K562 (cell line): Measurements from ENCODE around the gene GFOD1. TPM values are rescaled to one million over a fixed set of nuclear protein-coding genes. Genes with fewer than 3 reads are reported as not detected.

Experiments
- HMGN3 ChIP-seq: IDR thresholded peaks from 2 replicates; pipeline ENCODE4 v1.6.1; 2011; ENCODE audit warnings: borderline replicate concordance, low read depth, mild to moderate bottlenecking, mixed read lengths, low read length; ENCODE audit not compliant: insufficient read length; ENCODE audit errors: extremely low read depth
- HOXB6 ChIP-seq: fragments of 250-450 bp; sonication (Bioruptor Pico); IDR thresholded peaks from 2 replicates; pipeline ENCODE4 v1.5.1; 2022; ENCODE audit warnings: mild to moderate bottlenecking, borderline replicate concordance
- NFE2 ChIP-seq: IDR thresholded peaks from 2 replicates; pipeline ENCODE4 v1.6.1; 2014; ENCODE audit warnings: antibody characterized with exemption, low read depth
- POLR2AphosphoS5 ChIP-seq: IDR thresholded peaks from 2 replicates; pipeline ENCODE4 v1.6.1; 2011; ENCODE audit warnings: mild to moderate bottlenecking, low read depth, low read length, moderate library complexity; ENCODE audit not compliant: control insufficient read depth, insufficient read depth
- TEAD1 ChIP-seq, 2 experiments: fragments of 450-650 bp in 1 of 2; sonication (generic) in 1 of 2; formaldehyde crosslinking; IDR thresholded peaks; 2 replicates each; pipeline versions ENCODE4 v1.4.0 to v1.8.0; 2020 to 2022; ENCODE audit warnings: mild to moderate bottlenecking in 2 of 2, missing genetic modification reagents in 1 of 2
- ZNF384 ChIP-seq: IDR thresholded peaks from 2 replicates; pipeline ENCODE4 v1.6.1; 2012; ENCODE audit warnings: low read depth, low read length, improper control_type of control experiment
- ZNF551 ChIP-seq: fragments of 250-450 bp; sonication (Bioruptor Pico); IDR thresholded peaks from 2 replicates; pipeline ENCODE4 v1.5.0; 2021; ENCODE audit warnings: mild to moderate bottlenecking, moderate library complexity
- polyA plus RNA-seq, 8 experiments: library from polyadenylated mRNA; depleted of rRNA in 4 of 8; stranded (reverse) in 5 of 8; unstranded in 3 of 8; fragments of >200 nt; fragmentation: Nextera tagmentation in 2 of 8; fragmentation: Illumina TruSeq in 1 of 8; extraction: Ambion mirVana in 2 of 8; extraction: Trizol in 1 of 8; gene quantifications; 2 replicates each; pipeline versions ENCODE4 v1.2.1 to v1.2.3, GENCODE V29; 2011 to 2014; ENCODE audit warnings: inconsistent platforms in 1 of 8, missing spikeins in 1 of 8
- total RNA-seq, 7 experiments: library from RNA; depleted of rRNA in 6 of 7; stranded (reverse); fragments of >200 nt in 6 of 7; fragmentation: Illumina TruSeq in 2 of 7; extraction: Trizol in 2 of 7; gene quantifications; 2 replicates each; pipeline versions ENCODE4 v1.2.1 to v1.2.3, GENCODE V29; 2011 to 2021; ENCODE audit warnings: low replicate concordance in 1 of 7
- TF ChIP-seq, protein P1 (sequence below): fragments of 450-650 bp; IDR thresholded peaks from 2 replicates; pipeline ENCODE4 v1.6.1; 2017; ENCODE audit warnings: antibody characterized with exemption, mild to moderate bottlenecking
- TF ChIP-seq, protein P2 (sequence below): sonication (generic); formaldehyde crosslinking; IDR thresholded peaks from 2 replicates; pipeline ENCODE4 v1.8.1; 2023; ENCODE audit warnings: mild to moderate bottlenecking, missing genetic modification reagents
- TF ChIP-seq, protein P3 (sequence below): fragments of 450-650 bp; IDR thresholded peaks from 2 replicates; pipeline ENCODE4 v1.6.1; 2018; ENCODE audit not compliant: partially characterized antibody
- TF ChIP-seq, protein P4 (sequence below): sonication (generic); formaldehyde crosslinking; IDR thresholded peaks from 2 replicates; pipeline ENCODE4 v1.8.0; 2022; ENCODE audit warnings: missing genetic modification reagents, mild to moderate bottlenecking, moderate library complexity, borderline replicate concordance
- TF ChIP-seq, protein P5 (sequence below): IDR thresholded peaks from 2 replicates; pipeline ENCODE4 v1.6.1; 2016; ENCODE audit warnings: missing genetic modification characterization, missing compliant biosample characterization
- TF ChIP-seq, protein P6 (sequence below): sonication (generic); formaldehyde crosslinking; IDR thresholded peaks from 2 replicates; pipeline ENCODE4 v1.8.0; 2022; ENCODE audit warnings: missing genetic modification reagents, mild to moderate bottlenecking, borderline replicate concordance

GFOD1 gene
- total and polyA plus RNA-seq, 9 of the 15 experiments (the other 6 are each of a cell fraction or from before 2014, with no cell fraction given), result 3.8 to 12.0 (median 8.2) TPM

DNA sequence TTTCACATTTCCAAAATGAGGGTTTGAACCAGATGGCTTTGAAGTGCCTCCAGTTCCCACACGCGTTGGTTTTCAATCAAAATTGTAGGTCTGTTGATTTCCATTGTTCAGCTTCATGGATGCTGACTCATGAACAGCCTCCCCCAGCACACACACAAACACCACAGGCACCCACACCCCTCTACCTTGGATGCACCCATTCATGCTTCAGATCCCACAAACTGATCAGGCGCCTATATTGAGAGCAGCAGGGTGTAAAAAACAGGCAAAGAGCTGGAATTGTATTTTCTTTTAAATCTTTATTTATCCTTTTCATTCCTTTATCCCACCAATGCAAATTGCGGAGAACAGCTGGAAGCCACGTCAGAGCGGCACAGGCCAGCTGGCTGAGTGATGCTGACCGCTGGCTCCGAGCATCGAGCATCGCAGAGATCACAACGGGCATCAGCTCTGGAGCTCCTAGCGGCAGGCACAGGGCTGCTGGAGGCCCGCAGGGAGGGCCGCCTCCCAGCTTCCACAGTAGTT, 129.8 kb downstream of the GFOD1 start (continued):
- TF ChIP-seq, protein P1, sequence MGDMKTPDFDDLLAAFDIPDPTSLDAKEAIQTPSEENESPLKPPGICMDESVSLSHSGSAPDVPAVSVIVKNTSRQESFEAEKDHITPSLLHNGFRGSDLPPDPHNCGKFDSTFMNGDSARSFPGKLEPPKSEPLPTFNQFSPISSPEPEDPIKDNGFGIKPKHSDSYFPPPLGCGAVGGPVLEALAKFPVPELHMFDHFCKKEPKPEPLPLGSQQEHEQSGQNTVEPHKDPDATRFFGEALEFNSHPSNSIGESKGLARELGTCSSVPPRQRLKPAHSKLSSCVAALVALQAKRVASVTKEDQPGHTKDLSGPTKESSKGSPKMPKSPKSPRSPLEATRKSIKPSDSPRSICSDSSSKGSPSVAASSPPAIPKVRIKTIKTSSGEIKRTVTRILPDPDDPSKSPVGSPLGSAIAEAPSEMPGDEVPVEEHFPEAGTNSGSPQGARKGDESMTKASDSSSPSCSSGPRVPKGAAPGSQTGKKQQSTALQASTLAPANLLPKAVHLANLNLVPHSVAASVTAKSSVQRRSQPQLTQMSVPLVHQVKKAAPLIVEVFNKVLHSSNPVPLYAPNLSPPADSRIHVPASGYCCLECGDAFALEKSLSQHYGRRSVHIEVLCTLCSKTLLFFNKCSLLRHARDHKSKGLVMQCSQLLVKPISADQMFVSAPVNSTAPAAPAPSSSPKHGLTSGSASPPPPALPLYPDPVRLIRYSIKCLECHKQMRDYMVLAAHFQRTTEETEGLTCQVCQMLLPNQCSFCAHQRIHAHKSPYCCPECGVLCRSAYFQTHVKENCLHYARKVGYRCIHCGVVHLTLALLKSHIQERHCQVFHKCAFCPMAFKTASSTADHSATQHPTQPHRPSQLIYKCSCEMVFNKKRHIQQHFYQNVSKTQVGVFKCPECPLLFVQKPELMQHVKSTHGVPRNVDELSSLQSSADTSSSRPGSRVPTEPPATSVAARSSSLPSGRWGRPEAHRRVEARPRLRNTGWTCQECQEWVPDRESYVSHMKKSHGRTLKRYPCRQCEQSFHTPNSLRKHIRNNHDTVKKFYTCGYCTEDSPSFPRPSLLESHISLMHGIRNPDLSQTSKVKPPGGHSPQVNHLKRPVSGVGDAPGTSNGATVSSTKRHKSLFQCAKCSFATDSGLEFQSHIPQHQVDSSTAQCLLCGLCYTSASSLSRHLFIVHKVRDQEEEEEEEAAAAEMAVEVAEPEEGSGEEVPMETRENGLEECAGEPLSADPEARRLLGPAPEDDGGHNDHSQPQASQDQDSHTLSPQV, result peak; percentile 25; the same call in 1 of the 2 replicates
- TF ChIP-seq POLR2AphosphoS5 (no peak), HOXB6 (CRISPR knock-in tag) (no peak), ZNF551 (CRISPR knock-in tag) (no peak), ZNF384 (no peak), NFE2 (peak; percentile 61; the same call in 1 of the 2 replicates), TEAD1 (CRISPR knock-in tag; IDR thresholded peaks at IDR 0.05) (no peak), HMGN3 (no peak)
- TF ChIP-seq, protein P2, sequence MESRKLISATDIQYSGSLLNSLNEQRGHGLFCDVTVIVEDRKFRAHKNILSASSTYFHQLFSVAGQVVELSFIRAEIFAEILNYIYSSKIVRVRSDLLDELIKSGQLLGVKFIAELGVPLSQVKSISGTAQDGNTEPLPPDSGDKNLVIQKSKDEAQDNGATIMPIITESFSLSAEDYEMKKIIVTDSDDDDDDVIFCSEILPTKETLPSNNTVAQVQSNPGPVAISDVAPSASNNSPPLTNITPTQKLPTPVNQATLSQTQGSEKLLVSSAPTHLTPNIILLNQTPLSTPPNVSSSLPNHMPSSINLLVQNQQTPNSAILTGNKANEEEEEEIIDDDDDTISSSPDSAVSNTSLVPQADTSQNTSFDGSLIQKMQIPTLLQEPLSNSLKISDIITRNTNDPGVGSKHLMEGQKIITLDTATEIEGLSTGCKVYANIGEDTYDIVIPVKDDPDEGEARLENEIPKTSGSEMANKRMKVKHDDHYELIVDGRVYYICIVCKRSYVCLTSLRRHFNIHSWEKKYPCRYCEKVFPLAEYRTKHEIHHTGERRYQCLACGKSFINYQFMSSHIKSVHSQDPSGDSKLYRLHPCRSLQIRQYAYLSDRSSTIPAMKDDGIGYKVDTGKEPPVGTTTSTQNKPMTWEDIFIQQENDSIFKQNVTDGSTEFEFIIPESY (CRISPR knock-in tag), result peak; percentile 72
- TF ChIP-seq, protein P3, sequence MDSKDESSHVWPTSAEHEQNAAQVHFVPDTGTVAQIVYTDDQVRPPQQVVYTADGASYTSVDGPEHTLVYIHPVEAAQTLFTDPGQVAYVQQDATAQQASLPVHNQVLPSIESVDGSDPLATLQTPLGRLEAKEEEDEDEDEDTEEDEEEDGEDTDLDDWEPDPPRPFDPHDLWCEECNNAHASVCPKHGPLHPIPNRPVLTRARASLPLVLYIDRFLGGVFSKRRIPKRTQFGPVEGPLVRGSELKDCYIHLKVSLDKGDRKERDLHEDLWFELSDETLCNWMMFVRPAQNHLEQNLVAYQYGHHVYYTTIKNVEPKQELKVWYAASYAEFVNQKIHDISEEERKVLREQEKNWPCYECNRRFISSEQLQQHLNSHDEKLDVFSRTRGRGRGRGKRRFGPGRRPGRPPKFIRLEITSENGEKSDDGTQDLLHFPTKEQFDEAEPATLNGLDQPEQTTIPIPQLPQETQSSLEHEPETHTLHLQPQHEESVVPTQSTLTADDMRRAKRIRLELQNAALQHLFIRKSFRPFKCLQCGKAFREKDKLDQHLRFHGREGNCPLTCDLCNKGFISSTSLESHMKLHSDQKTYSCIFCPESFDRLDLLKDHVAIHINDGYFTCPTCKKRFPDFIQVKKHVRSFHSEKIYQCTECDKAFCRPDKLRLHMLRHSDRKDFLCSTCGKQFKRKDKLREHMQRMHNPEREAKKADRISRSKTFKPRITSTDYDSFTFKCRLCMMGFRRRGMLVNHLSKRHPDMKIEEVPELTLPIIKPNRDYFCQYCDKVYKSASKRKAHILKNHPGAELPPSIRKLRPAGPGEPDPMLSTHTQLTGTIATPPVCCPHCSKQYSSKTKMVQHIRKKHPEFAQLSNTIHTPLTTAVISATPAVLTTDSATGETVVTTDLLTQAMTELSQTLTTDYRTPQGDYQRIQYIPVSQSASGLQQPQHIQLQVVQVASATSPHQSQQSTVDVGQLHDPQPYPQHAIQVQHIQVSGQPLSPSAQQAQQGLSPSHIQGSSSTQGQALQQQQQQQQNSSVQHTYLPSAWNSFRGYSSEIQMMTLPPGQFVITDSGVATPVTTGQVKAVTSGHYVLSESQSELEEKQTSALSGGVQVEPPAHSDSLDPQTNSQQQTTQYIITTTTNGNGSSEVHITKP, result peak; percentile 85
- TF ChIP-seq, protein P4, sequence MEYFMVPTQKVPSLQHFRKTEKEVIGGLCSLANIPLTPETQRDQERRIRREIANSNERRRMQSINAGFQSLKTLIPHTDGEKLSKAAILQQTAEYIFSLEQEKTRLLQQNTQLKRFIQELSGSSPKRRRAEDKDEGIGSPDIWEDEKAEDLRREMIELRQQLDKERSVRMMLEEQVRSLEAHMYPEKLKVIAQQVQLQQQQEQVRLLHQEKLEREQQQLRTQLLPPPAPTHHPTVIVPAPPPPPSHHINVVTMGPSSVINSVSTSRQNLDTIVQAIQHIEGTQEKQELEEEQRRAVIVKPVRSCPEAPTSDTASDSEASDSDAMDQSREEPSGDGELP (CRISPR knock-in tag), result peak; percentile 40; the same call in 1 of the 2 replicates
- TF ChIP-seq, protein P5, sequence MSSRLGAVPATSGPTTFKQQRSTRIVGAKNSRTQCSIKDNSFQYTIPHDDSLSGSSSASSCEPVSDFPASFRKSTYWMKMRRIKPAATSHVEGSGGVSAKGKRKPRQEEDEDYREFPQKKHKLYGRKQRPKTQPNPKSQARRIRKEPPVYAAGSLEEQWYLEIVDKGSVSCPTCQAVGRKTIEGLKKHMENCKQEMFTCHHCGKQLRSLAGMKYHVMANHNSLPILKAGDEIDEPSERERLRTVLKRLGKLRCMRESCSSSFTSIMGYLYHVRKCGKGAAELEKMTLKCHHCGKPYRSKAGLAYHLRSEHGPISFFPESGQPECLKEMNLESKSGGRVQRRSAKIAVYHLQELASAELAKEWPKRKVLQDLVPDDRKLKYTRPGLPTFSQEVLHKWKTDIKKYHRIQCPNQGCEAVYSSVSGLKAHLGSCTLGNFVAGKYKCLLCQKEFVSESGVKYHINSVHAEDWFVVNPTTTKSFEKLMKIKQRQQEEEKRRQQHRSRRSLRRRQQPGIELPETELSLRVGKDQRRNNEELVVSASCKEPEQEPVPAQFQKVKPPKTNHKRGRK (tag), result no peak
- TF ChIP-seq, protein P6, sequence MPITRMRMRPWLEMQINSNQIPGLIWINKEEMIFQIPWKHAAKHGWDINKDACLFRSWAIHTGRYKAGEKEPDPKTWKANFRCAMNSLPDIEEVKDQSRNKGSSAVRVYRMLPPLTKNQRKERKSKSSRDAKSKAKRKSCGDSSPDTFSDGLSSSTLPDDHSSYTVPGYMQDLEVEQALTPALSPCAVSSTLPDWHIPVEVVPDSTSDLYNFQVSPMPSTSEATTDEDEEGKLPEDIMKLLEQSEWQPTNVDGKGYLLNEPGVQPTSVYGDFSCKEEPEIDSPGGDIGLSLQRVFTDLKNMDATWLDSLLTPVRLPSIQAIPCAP (CRISPR knock-in tag), result no peak
